Mesendoderm (in vitro differentiated cells): Measurements from ENCODE around the gene TBL3.

Experiments used
- DNase-seq: peaks from one replicate; pipeline ENCODE4 v3.0.0; 2013
- H2AK5ac ChIP-seq: 2 replicates; pipeline ENCODE4 v1.6.1; 2013; ENCODE audit warnings: low read length, inconsistent platforms
- H2BK120ac ChIP-seq: 2 replicates; pipeline ENCODE4 v1.6.1; 2013; ENCODE audit warnings: low read depth, mild to moderate bottlenecking, low read length, moderate library complexity, mixed read lengths
- H2BK15ac ChIP-seq: replicated peaks from 2 replicates; pipeline ENCODE4 v1.6.1; 2013; ENCODE audit warnings: low read depth, mild to moderate bottlenecking, moderate library complexity
- H2BK5ac ChIP-seq: 2 replicates; pipeline ENCODE4 v1.6.1; 2013; ENCODE audit warnings: low read length, inconsistent platforms
- H3K18ac ChIP-seq: 2 replicates; pipeline ENCODE4 v1.6.1; 2013; ENCODE audit warnings: mild to moderate bottlenecking, low read length, mixed read lengths
- H3K23ac ChIP-seq: one replicate; pipeline ENCODE4 v1.6.1; 2013; ENCODE audit warnings: low read length
- H3K27ac ChIP-seq: 2 replicates; pipeline ENCODE4 v1.5.1; 2013; ENCODE audit warnings: low read depth, mild to moderate bottlenecking, inconsistent platforms, low read length, moderate library complexity
- H3K27me3 ChIP-seq: 2 replicates; pipeline ENCODE4 v1.6.1; 2013; ENCODE audit warnings: low read length, control low read depth, mild to moderate bottlenecking, inconsistent platforms; ENCODE audit not compliant: insufficient read depth, poor library complexity
- H3K36me3 ChIP-seq: 2 replicates; pipeline ENCODE4 v1.6.1; 2013; ENCODE audit warnings: low read length, inconsistent platforms; ENCODE audit not compliant: control insufficient read depth, insufficient read depth
- H3K4ac ChIP-seq: one replicate; pipeline ENCODE4 v1.6.1; 2013; ENCODE audit warnings: low read depth, mild to moderate bottlenecking, low read length, moderate library complexity
- H3K4me1 ChIP-seq: 2 replicates; pipeline ENCODE4 v1.6.1; 2013; ENCODE audit warnings: low read depth, low read length, inconsistent platforms; ENCODE audit not compliant: control insufficient read depth
- H3K4me2 ChIP-seq: 2 replicates; pipeline ENCODE4 v1.6.1; 2013; ENCODE audit warnings: low read length
- H3K4me3 ChIP-seq: 2 replicates; pipeline ENCODE4 v1.5.1; 2013; ENCODE audit warnings: mild to moderate bottlenecking, low read length
- H3K56ac ChIP-seq: one replicate; pipeline ENCODE4 v1.6.1; 2013; ENCODE audit warnings: low read length
- H3K79me1 ChIP-seq: 2 replicates; pipeline ENCODE4 v1.6.1; 2013; ENCODE audit warnings: low read length, inconsistent platforms
- H3K79me2 ChIP-seq: 2 replicates; pipeline ENCODE4 v1.6.1; 2013; ENCODE audit warnings: mild to moderate bottlenecking, low read length; ENCODE audit not compliant: control insufficient read depth, insufficient read depth
- H3K9ac ChIP-seq: 2 replicates; pipeline ENCODE4 v1.6.1; 2013; ENCODE audit warnings: low read length, inconsistent platforms
- H4K5ac ChIP-seq: one replicate; pipeline ENCODE4 v1.6.1; 2013; ENCODE audit warnings: low read length
- H4K8ac ChIP-seq: one replicate; pipeline ENCODE4 v1.6.1; 2013; ENCODE audit warnings: low read depth, mild to moderate bottlenecking, control low read depth, low read length, moderate library complexity
- WGBS: extraction: QIAGEN DNeasy Blood & Tissue Kit; methylation state at CpG from one replicate; pipeline ENCODE4 v1.1.7; 2013; ENCODE audit warnings: low lambda C conversion rate, missing lambda C conversion rate; ENCODE audit not compliant: insufficient coverage; ENCODE audit errors: extremely low coverage; 5-methylcytosine and 5-hydroxymethylcytosine counted together

Gene TBL3

GRCh38 chr16:2015117-2015946, 43.5 kb downstream of the TBL3 start:
- no peak for DNase-seq
- H3K36me3 ChIP-seq, result no peaks in the 10 kb centered on the region
- no peak overlapping the region for H3K23ac ChIP-seq
- no peak overlapping the region for H3K4me3 ChIP-seq
- no peak overlapping the region for H2BK15ac ChIP-seq
- no peak overlapping the region for H2BK5ac ChIP-seq
- no peak overlapping the region for H2AK5ac ChIP-seq
- no peaks in the 10 kb centered on the region for H3K79me2 ChIP-seq
- H4K8ac ChIP-seq, result no peak overlapping the region
- WGBS, result no CpG with 5 or more reads among the region's 24 CpGs
- H3K4me2 ChIP-seq, result no peak overlapping the region
- H3K9ac ChIP-seq, result no peak overlapping the region
- no peak overlapping the region for H3K18ac ChIP-seq
- peaks cover 2% of the 10 kb centered on the region for H3K4me1 ChIP-seq
- H3K4ac ChIP-seq, result no peak overlapping the region
- peaks cover 2% of the 10 kb centered on the region for H3K79me1 ChIP-seq
- H3K27ac ChIP-seq, result no peak overlapping the region
- peaks cover 9% of the 10 kb centered on the region for H3K27me3 ChIP-seq
- H2BK120ac ChIP-seq, result no peak overlapping the region
- no peak overlapping the region for H3K56ac ChIP-seq
- H4K5ac ChIP-seq, result no peak overlapping the region

- H2BK15ac ChIP-seq, result no peak overlapping the region
- H3K79me2 ChIP-seq, result no peaks in the 10 kb centered on the region
- WGBS, result no CpG with 5 or more reads among the region's 7 CpGs
- no peak overlapping the region for H3K4me3 ChIP-seq
- no peak overlapping the region for H3K18ac ChIP-seq
- DNase-seq, result no peak
- no peak overlapping the region for H2AK5ac ChIP-seq
- H3K23ac ChIP-seq, result no peak overlapping the region
- no peaks in the 10 kb centered on the region for H3K79me1 ChIP-seq
- no peak overlapping the region for H4K8ac ChIP-seq
- no peaks in the 10 kb centered on the region for H3K4me1 ChIP-seq
- H2BK120ac ChIP-seq, result no peak overlapping the region
- no peak overlapping the region for H3K56ac ChIP-seq
- no peak overlapping the region for H3K4me2 ChIP-seq
- H3K9ac ChIP-seq, result no peak overlapping the region
- H4K5ac ChIP-seq, result no peak overlapping the region
- no peak overlapping the region for H2BK5ac ChIP-seq
- peaks cover 14% of the 10 kb centered on the region for H3K27me3 ChIP-seq
- no peaks in the 10 kb centered on the region for H3K36me3 ChIP-seq
- no peak overlapping the region for H3K27ac ChIP-seq
- H3K4ac ChIP-seq, result no peak overlapping the region
Observed at GRCh38 chr16:2015947-2016208, 44.0 kb downstream of the TBL3 start.

DNA sequence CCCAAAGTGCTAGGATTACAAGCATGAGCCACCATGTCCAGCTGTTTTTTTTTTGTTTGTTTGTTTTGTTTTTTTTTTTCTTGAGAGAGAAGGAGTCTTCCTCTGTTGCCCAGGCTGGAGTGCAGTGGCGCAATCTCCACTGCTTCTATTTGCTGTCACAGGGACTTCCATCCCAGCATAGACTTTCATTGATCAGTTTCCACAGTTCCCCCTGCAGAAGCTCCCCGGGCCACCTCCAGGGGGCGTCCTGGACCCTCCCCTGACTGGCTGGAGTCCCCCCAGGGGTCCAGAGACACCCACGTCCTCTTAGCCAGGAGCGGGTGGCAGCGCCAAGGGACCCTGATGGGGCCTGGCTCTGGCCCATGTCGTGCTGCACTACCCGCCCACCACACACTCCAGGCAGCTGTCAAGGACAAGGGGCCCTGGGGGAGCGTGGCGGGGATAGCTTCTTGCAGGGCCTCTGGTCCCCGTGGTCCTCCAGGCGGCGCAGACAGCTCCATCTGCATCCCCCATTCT, 44.6 kb downstream of the TBL3 start:
- Histone ChIP-seq H3K18ac (no peak overlapping the region), H3K4me1 (no peaks in the 10 kb centered on the region), H2BK15ac (no peak overlapping the region), H3K56ac (no peak overlapping the region), H3K79me2 (no peaks in the 10 kb centered on the region), H4K5ac (no peak overlapping the region), H3K23ac (no peak overlapping the region), H3K79me1 (no peaks in the 10 kb centered on the region), H3K36me3 (no peaks in the 10 kb centered on the region), H4K8ac (no peak overlapping the region), H2BK120ac (no peak overlapping the region), H2AK5ac (no peak overlapping the region), H3K27ac (no peak overlapping the region), H3K4me3 (no peak overlapping the region), H3K4me2 (no peak overlapping the region), H3K9ac (no peak overlapping the region), H2BK5ac (no peak overlapping the region), H3K27me3 (peaks cover 14% of the 10 kb centered on the region), H3K4ac (no peak overlapping the region)
- no CpG with 5 or more reads among the region's 13 CpGs for WGBS
- DNase-seq, result peak; percentile 30

GRCh38 chr16:2019518-2019920, 47.7 kb downstream of the TBL3 start, which contains the start of gene NPW:
Gene NPW, plus strand, starts transcription at chr16:2019785.
- Histone ChIP-seq H3K27me3 (peaks cover 14% of the 10 kb centered on the region), H2BK15ac (no peak within 1 kb of the TSS), H3K79me2 (no peaks in the 10 kb centered on the region), H3K4ac (no peak within 1 kb of the TSS), H2BK120ac (no peak within 1 kb of the TSS), H4K8ac (no peak within 1 kb of the TSS), H3K79me1 (no peaks in the 10 kb centered on the region), H3K4me1 (no peaks in the 10 kb centered on the region), H3K18ac (no peak within 1 kb of the TSS), H3K23ac (no peak within 1 kb of the TSS), H3K4me2 (peak within 1 kb of the TSS; percentile 59), H3K4me3 (no peak within 1 kb of the TSS), H2AK5ac (no peak within 1 kb of the TSS), H2BK5ac (no peak within 1 kb of the TSS), H3K9ac (peak within 1 kb of the TSS; percentile 45), H3K56ac (peak within 1 kb of the TSS; percentile 80), H3K27ac (no peak within 1 kb of the TSS), H3K36me3 (no peaks in the 10 kb centered on the region), H4K5ac (no peak within 1 kb of the TSS)
- DNase-seq, result no peak
- no CpG with 5 or more reads among the region's 33 CpGs for WGBS

DNA sequence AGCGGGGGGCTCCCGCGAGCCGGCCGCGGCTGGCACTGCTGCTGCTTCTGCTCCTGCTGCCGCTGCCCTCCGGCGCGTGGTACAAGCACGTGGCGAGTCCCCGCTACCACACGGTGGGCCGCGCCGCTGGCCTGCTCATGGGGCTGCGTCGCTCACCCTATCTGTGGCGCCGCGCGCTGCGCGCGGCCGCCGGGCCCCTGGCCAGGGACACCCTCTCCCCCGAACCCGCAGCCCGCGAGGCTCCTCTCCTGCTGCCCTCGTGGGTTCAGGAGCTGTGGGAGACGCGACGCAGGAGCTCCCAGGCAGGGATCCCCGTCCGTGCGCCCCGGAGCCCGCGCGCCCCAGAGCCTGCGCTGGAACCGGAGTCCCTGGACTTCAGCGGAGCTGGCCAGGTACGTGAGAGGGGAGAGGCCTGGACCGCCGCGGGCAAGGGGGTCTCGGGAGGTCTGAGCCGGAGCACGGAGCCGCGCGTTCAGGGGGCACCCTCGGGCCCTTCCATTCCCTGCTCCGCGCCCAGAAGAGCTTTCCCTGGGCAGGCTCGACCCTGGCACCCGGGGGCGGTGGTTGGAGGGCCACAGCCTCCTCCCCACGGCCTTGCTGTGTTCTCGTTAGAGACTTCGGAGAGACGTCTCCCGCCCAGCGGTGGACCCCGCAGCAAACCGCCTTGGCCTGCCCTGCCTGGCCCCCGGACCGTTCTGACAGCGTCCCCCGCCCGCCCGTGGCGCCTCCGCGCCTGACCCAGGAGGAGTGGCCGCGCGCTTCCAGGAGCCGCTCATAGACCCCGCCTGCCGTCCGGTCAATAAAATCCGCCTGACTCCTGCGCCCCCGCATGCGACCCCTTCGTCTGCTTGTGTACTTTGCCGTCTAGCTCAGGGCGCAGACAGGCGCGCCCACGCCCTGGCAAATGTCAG, 48.3 kb downstream of the TBL3 start:
- Histone ChIP-seq H3K79me1 (no peaks in the 10 kb centered on the region), H3K56ac (peak overlapping the region; percentile 80), H2AK5ac (no peak overlapping the region), H2BK5ac (no peak overlapping the region), H4K8ac (no peak overlapping the region), H2BK120ac (no peak overlapping the region), H4K5ac (no peak overlapping the region), H3K4me1 (no peaks in the 10 kb centered on the region), H3K79me2 (no peaks in the 10 kb centered on the region), H3K27ac (no peak overlapping the region), H3K4ac (no peak overlapping the region), H3K23ac (no peak overlapping the region), H3K27me3 (peaks cover 14% of the 10 kb centered on the region), H2BK15ac (no peak overlapping the region), H3K4me2 (peak overlapping the region; percentile 59), H3K36me3 (no peaks in the 10 kb centered on the region), H3K18ac (no peak overlapping the region), H3K4me3 (no peak overlapping the region), H3K9ac (peak overlapping the region; percentile 45)
- WGBS, result no CpG with 5 or more reads among the region's 96 CpGs
- DNase-seq, result no peak
